Neural progenitor cell (in vitro differentiated cells): ENCODE measurements around the gene LRRN2. TPM values are rescaled to one million over a fixed set of nuclear protein-coding genes. Genes with fewer than 3 reads are reported as not detected.
A peak's percentile ranks its signal among the peaks of the same experiment; 100 is the strongest.

Experiments used
- DNase-seq: peaks from one replicate; pipeline ENCODE4 v3.0.0-alpha.2; 2016; ENCODE audit warnings: low spot score
- H2AFZ ChIP-seq: fragments of 200-600 bp; sonication (generic); replicated peaks from 2 replicates; pipeline ENCODE4 v1.6.1; 2016; ENCODE audit warnings: antibody characterized with exemption
- H3F3A ChIP-seq: fragments of 200-600 bp; sonication (generic); 2 replicates; pipeline ENCODE4 v1.6.1; 2016; ENCODE audit warnings: antibody characterized with exemption, low read depth
- H3K27ac ChIP-seq: fragments of 200-600 bp; sonication (generic); 2 replicates; pipeline ENCODE4 v1.5.1; 2016; ENCODE audit warnings: mild to moderate bottlenecking
- H3K27me3 ChIP-seq: fragments of 200-600 bp; sonication (generic); 2 replicates; pipeline ENCODE4 v1.6.1; 2016; ENCODE audit warnings: mild to moderate bottlenecking, moderate library complexity
- H3K36me3 ChIP-seq: fragments of 200-600 bp; sonication (generic); 2 replicates; pipeline ENCODE4 v1.5.1; 2016
- H3K4me1 ChIP-seq: fragments of 200-600 bp; sonication (generic); 2 replicates; pipeline ENCODE4 v1.6.1; 2016; ENCODE audit warnings: mixed run types
- H3K4me2 ChIP-seq: fragments of 200-600 bp; sonication (generic); 2 replicates; pipeline ENCODE4 v1.6.1; 2016
- H3K4me3 ChIP-seq: fragments of 200-600 bp; sonication (generic); 2 replicates; pipeline ENCODE4 v1.5.1; 2016
- H3K79me2 ChIP-seq: fragments of 200-600 bp; sonication (generic); 2 replicates; pipeline ENCODE4 v1.6.1; 2016; ENCODE audit warnings: low read depth
- H3K9ac ChIP-seq: fragments of 200-600 bp; sonication (generic); 2 replicates; pipeline ENCODE4 v1.6.1; 2016
- H3K9me3 ChIP-seq: fragments of 200-600 bp; sonication (generic); 2 replicates; pipeline ENCODE4 v1.5.1; 2016; ENCODE audit warnings: low read depth
- H4K20me1 ChIP-seq: fragments of 200-600 bp; sonication (generic); 2 replicates; pipeline ENCODE4 v1.6.1; 2016; ENCODE audit warnings: low read depth
- H3K27ac Mint-ChIP-seq: 3 replicates; pipeline ENCODE4 v1.8.0; 2021; ENCODE audit warnings: mixed read lengths
- H3K27me3 Mint-ChIP-seq: 2 replicates; pipeline ENCODE4 v1.8.0; 2022; ENCODE audit warnings: low read depth, mild to moderate bottlenecking, inconsistent platforms, moderate library complexity, mixed read lengths; ENCODE audit not compliant: insufficient read depth
- H3K36me3 Mint-ChIP-seq: 3 replicates; pipeline ENCODE4 v1.8.0; 2021; ENCODE audit warnings: mixed read lengths
- H3K4me1 Mint-ChIP-seq: 3 replicates; pipeline ENCODE4 v1.8.0; 2021; ENCODE audit warnings: mixed read lengths
- H3K4me3 Mint-ChIP-seq: 3 replicates; pipeline ENCODE4 v1.8.0; 2021; ENCODE audit warnings: mild to moderate bottlenecking, moderate library complexity, mixed read lengths
- H3K9me3 Mint-ChIP-seq: 3 replicates; pipeline ENCODE4 v1.8.0; 2020; ENCODE audit warnings: mixed read lengths
- EZH2 ChIP-seq: fragments of 200-600 bp; sonication (generic); IDR thresholded peaks from 2 replicates; pipeline ENCODE4 v1.6.1; 2017; ENCODE audit warnings: antibody characterized with exemption, mild to moderate bottlenecking, moderate library complexity
- EZH2phosphoT487 ChIP-seq: fragments of 200-600 bp; sonication (generic); IDR thresholded peaks from 2 replicates; pipeline ENCODE4 v1.6.1; 2017; ENCODE audit warnings: antibody characterized with exemption
- total RNA-seq: library from RNA; depleted of rRNA; stranded (reverse); fragments of >200 nt; gene quantifications from 2 replicates; pipeline ENCODE4 v1.2.3, GENCODE V29; 2015; ENCODE audit warnings: low replicate concordance
- TF ChIP-seq, protein P1 (sequence below): fragments of 200-600 bp; sonication (generic); IDR thresholded peaks from 2 replicates; pipeline ENCODE4 v1.5.1; 2017; ENCODE audit warnings: antibody characterized with exemption, mild to moderate bottlenecking

Gene LRRN2
- total RNA-seq, 1 donor from 2014 or later: 1.9 TPM

DNA sequence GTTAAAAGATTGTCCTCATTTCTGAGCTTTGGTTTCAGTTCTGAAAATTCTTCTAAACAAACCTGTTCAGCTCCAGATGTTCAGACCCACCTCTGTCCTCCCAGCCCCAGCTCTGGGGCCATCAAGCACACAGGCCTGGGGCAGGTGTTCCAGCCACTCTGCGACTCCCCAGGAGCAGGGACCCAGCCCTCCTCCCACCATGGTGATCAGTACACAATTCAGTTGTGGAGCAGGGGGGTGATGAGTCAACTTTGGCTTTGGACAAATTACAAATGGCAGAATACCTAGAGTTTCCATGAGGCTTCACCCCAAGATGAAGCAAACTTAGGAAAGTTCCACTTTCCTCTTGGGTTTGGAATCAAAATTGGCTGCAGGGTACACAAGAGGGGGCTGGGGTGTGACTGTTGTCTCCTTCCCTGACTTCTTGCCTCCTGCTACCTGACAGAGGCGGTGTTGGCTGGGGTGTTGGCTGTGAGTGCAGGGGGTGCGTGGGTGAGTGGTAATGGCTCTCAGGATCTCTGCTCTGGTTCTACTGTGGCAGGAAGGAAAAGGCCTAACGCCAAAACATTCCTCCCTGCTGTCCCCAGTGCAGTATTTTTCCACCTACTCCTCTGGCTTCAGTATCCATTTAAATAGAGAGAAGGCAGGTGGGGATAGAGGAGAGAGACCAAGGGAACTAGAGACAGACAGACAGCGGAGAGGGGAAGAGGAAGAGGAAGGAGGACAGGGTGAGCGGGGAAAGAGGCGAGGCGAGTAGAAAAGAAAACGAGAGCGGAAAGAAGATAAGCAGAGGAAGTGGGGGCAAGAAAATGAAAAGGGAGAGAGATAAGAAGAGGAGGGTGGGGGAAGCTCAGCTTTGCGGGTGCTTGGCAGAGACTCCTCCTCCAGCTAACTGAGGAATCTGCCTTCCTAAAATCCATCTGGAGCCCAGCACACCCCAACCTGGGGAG, 20.6 kb upstream of the LRRN2 start:
- H3K27ac ChIP-seq: no peak overlapping the region
- no peaks in the 10 kb centered on the region for H3K9me3 ChIP-seq
- TF ChIP-seq EZH2phosphoT487: no peak
- no peak for TF ChIP-seq EZH2
- TF ChIP-seq, protein P1, sequence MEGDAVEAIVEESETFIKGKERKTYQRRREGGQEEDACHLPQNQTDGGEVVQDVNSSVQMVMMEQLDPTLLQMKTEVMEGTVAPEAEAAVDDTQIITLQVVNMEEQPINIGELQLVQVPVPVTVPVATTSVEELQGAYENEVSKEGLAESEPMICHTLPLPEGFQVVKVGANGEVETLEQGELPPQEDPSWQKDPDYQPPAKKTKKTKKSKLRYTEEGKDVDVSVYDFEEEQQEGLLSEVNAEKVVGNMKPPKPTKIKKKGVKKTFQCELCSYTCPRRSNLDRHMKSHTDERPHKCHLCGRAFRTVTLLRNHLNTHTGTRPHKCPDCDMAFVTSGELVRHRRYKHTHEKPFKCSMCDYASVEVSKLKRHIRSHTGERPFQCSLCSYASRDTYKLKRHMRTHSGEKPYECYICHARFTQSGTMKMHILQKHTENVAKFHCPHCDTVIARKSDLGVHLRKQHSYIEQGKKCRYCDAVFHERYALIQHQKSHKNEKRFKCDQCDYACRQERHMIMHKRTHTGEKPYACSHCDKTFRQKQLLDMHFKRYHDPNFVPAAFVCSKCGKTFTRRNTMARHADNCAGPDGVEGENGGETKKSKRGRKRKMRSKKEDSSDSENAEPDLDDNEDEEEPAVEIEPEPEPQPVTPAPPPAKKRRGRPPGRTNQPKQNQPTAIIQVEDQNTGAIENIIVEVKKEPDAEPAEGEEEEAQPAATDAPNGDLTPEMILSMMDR: no peak
- H3K4me1 ChIP-seq: peaks cover 39% of the 10 kb centered on the region
- H3K9ac ChIP-seq: no peak overlapping the region
- peaks cover 12% of the 10 kb centered on the region for H3F3A ChIP-seq
- peak overlapping the region; percentile 23 for H3K4me2 ChIP-seq
- Mint-ChIP-seq H3K36me3 (no peaks in the 10 kb centered on the region), H3K9me3 (no peaks in the 10 kb centered on the region), H3K4me1 (peaks cover 54% of the 10 kb centered on the region), H3K27me3 (peaks cover 21% of the 10 kb centered on the region), H3K4me3 (peak overlapping the region; percentile 27), H3K27ac (peak overlapping the region; percentile 95)
- no peaks in the 10 kb centered on the region for H3K79me2 ChIP-seq
- H2AFZ ChIP-seq: no peak overlapping the region
- H3K36me3 ChIP-seq: no peaks in the 10 kb centered on the region
- DNase-seq: no peak
- H3K27me3 ChIP-seq: peaks cover 63% of the 10 kb centered on the region
- no peak overlapping the region for H3K4me3 ChIP-seq
- H4K20me1 ChIP-seq: peaks cover 15% of the 10 kb centered on the region

DNA sequence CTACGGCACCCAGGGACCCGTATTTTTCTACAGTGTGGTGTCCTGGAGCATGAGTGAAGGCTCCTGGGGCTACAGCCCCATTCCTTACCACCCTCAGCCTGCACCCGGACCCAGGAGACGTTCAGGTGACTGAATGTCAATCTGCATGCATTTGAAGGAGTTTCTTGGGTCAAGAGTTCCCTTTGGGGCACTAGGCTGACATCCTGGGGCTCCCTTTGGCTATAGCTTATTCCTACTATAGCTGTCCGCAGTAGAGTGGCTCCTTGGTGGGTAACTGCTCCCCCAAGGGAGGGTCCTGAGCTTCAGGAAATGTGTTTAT, 19.9 kb upstream of the LRRN2 start:
- no peak overlapping the region for H3K9ac ChIP-seq
- H3K36me3 ChIP-seq: no peaks in the 10 kb centered on the region
- H3K79me2 ChIP-seq: no peaks in the 10 kb centered on the region
- no peak for DNase-seq
- peaks cover 56% of the 10 kb centered on the region for H3K27me3 ChIP-seq
- H3K4me1 ChIP-seq: peaks cover 32% of the 10 kb centered on the region
- Mint-ChIP-seq H3K36me3 (no peaks in the 10 kb centered on the region), H3K27me3 (peaks cover 21% of the 10 kb centered on the region), H3K9me3 (no peaks in the 10 kb centered on the region), H3K4me1 (peaks cover 47% of the 10 kb centered on the region), H3K4me3 (peak overlapping the region; percentile 10), H3K27ac (peak overlapping the region; percentile 68)
- peaks cover 5% of the 10 kb centered on the region for H3F3A ChIP-seq
- H3K27ac ChIP-seq: no peak overlapping the region
- TF ChIP-seq, protein P1: no peak
- TF ChIP-seq EZH2 (no peak), EZH2phosphoT487 (no peak)
- no peak overlapping the region for H2AFZ ChIP-seq
- H3K4me2 ChIP-seq: no peak overlapping the region
- H4K20me1 ChIP-seq: peaks cover 9% of the 10 kb centered on the region
- no peaks in the 10 kb centered on the region for H3K9me3 ChIP-seq
- no peak overlapping the region for H3K4me3 ChIP-seq

DNA sequence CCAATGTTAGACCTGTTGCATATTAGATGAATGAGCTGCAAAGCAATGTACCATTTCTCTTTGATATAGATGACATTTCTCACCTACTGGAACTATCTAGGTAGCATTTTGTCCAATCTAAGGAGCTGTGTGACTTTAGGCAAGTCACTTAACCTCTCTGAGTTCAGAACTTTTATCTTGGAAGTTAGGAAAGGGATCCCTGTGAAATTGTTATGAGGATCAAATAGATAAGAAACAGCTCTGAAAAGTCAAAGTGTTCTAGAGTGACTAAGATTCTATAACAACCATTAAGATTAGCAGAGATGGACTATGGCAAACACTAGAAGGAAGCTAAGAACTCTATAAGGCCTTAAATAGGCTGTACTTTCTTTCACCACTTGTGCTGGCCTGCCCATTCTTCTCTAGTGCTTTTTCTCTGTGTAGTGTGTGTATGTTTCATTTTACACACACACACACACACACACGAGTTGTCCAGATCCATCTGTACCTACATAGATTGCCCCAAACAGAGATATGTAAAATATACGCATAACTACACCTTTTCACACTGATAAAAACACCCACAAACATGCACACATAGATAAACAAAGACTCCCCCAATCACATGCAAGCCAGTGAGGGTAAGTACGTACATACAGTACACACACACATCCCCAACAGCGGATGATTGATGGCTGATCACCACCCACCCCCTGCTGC, 19.4 kb upstream of the LRRN2 start:
- Histone ChIP-seq H3K27me3 (peaks cover 51% of the 10 kb centered on the region), H3F3A (no peaks in the 10 kb centered on the region), H4K20me1 (peaks cover 4% of the 10 kb centered on the region), H3K9ac (no peak overlapping the region), H3K27ac (no peak overlapping the region), H3K9me3 (no peaks in the 10 kb centered on the region), H3K4me2 (no peak overlapping the region), H2AFZ (no peak overlapping the region), H3K36me3 (no peaks in the 10 kb centered on the region), H3K4me3 (no peak overlapping the region), H3K79me2 (no peaks in the 10 kb centered on the region), H3K4me1 (peaks cover 26% of the 10 kb centered on the region)
- Mint-ChIP-seq H3K9me3 (no peaks in the 10 kb centered on the region), H3K36me3 (no peaks in the 10 kb centered on the region), H3K4me3 (no peak overlapping the region), H3K4me1 (peaks cover 42% of the 10 kb centered on the region), H3K27me3 (peaks cover 21% of the 10 kb centered on the region), H3K27ac (peak overlapping the region; percentile 68)
- DNase-seq: no peak
- TF ChIP-seq, protein P1: no peak
- TF ChIP-seq EZH2: no peak
- TF ChIP-seq EZH2phosphoT487: no peak
